Kasumi-1 (cell line): ENCODE data around the gene C6orf15.

Source experiments
- DNase-seq, 2 experiments: peaks; one replicate each; lab custom pipeline; 2025; lab: John Stamatoyannopoulos, UW

The C6orf15 gene

GRCh38 chr6:31112478-31112877 lies at the start of gene C6orf15:
Gene C6orf15 (minus strand): TSS chr6:31112575. CDS start chr6:31112555, 20 bp downstream.
- DNase-seq, result no peak

- DNase-seq, result no peak
Observed at GRCh38 chr6:31161216-31162126, 49.1 kb upstream of the C6orf15 start.

- peak; percentile 35 to 52 for DNase-seq
Observed at GRCh38 chr6:31158863-31159855, 46.8 kb upstream of the C6orf15 start.

- peak; percentile 98 to 99 for DNase-seq
Observed at GRCh38 chr6:31158140-31158862, 45.9 kb upstream of the C6orf15 start, which contains the start of gene TCF19. Gene TCF19 (plus strand): TSS chr6:31158589. CDS start chr6:31159470, 881 bp downstream.

- DNase-seq, result no peak
Observed at GRCh38 chr6:31157513-31158139, 45.3 kb upstream of the C6orf15 start, which contains the start of gene CCHCR1. Gene CCHCR1 (minus strand): TSS chr6:31157802. CDS start chr6:31157600, 202 bp downstream.

- DNase-seq, result no peak
Observed at GRCh38 chr6:31156641-31157040, 44.3 kb upstream of the C6orf15 start.

- no peak for DNase-seq
Observed at GRCh38 chr6:31154436-31154835, 42.1 kb upstream of the C6orf15 start.

- DNase-seq, result no peak
Observed at GRCh38 chr6:31152781-31153180, 40.4 kb upstream of the C6orf15 start.

GRCh38 chr6:31149827-31150447 lies 37.6 kb upstream of the C6orf15 start:
- DNase-seq, result no peak

- no peak for DNase-seq
Observed at GRCh38 chr6:31145386-31145785, 33.0 kb upstream of the C6orf15 start.

- no peak for DNase-seq
Observed at GRCh38 chr6:31144970-31145340, 32.6 kb upstream of the C6orf15 start.

- DNase-seq, result no peak
Observed at GRCh38 chr6:31144296-31144969, 32.1 kb upstream of the C6orf15 start.

- DNase-seq, result no peak
Observed at GRCh38 chr6:31143148-31143547, 30.8 kb upstream of the C6orf15 start.

- no peak for DNase-seq
Observed at GRCh38 chr6:31142361-31142761, 30.0 kb upstream of the C6orf15 start.

- DNase-seq, result no peak
Observed at GRCh38 chr6:31140643-31141042, 28.3 kb upstream of the C6orf15 start.

GRCh38 chr6:31139599-31139998 lies 27.2 kb upstream of the C6orf15 start:
- DNase-seq, result no peak

- DNase-seq, result no peak
Observed at GRCh38 chr6:31138982-31139381, 26.6 kb upstream of the C6orf15 start, which contains the start of gene PSORS1C2. Gene PSORS1C2 (minus strand): TSS chr6:31139066. CDS start chr6:31139026, 40 bp downstream.

- no peak for DNase-seq
Observed at GRCh38 chr6:31135710-31136109, 23.3 kb upstream of the C6orf15 start.

GRCh38 chr6:31132806-31133205 lies 20.4 kb upstream of the C6orf15 start:
- DNase-seq, result no peak

GRCh38 chr6:31131595-31131994 lies 19.2 kb upstream of the C6orf15 start:
- no peak for DNase-seq
